Measurements from ENCODE around the gene MAP3K14. TPM values are rescaled to one million over a fixed set of nuclear protein-coding genes. Genes with fewer than 3 reads are reported as not detected.

The MAP3K14 gene
- 32.2 to 70.8 TPM (median 53.5 TPM) in 5 replicates for total RNA-seq (2022; extraction: Qiagen RNA extraction; ENCODE audit: low read depth)

DNA sequence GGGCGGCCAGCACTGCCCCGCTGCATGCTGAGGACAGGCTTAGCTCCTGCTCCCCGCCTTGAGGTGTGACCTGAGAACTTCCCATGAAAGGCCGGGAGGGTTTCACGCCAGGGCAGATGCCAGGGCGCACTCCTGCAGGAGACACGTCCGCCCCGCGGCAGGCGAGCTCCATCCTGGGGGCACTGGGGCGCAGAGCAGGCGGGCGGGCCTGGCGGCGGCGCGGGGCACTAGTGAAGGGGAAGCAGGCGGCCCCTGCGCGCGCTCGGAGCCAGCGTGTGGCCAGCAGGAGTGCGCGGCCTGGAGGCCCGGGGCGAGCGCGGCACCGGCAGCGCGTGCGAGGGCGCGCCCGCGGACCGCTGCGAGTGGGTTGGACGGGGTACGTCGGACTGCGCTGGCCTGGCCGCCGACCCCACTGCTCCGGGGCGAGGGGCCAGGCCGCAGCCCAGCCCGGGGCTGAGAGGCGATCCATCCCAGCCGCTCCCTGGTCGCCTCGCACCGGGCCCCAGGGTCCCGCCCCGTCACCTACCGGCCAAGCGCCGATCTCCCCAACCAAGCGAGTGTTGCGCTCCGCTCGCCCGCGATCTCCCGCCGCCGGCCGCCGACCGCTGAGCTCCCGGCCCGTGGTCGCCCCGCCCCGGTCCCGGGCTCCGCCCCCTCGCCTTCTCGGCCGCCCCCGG, at the start of gene MAP3K14:
Gene MAP3K14, minus strand, starts transcription at position 587 of the 677 bp plus-strand sequence. CDS start 26,275 bp downstream, outside the sequence.

DNA sequence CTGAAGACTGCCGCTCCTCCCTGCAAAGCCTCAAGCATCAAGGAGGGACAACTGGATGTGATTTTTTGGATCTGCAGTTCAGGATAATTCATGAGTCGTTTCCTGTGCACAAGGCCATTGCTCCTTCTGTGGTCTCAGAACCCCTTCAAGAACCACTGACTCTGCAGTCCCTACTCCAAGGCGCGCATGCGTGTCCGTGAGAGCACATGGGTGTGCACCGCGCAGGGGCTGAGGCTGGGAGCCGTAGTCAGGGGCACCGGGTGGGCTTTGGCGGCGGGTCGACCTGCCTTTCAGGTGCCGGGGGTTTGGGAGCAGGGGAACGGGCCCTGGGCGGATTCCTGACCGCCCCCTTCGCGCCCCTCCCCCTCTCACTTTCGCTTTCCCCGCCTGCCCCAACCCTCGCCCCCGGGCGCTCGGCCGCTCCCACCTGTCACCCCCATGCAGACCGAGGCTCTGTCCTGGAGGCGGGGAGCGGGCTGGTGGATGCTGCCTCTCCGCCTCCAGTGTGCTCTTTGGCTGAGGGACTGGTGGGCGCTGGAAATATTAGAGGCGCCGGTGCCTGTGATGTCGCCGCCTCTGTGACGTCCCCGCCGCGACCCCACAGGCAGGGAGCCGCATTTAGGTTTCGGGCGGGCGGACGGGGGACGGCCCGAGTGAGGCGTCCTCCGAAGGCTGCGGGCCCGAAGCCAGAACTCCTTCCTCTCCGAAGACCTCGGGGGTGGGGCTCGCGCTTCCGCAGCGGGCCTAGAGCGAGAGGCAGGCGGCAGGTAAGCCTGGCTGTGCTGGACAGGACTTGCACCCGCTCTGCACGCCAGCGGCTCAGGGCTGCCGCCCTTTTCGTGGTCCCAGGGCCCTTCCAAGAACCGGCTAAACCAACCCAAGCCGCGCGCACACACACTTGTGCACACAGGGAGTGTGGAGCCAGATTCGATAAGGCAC, 55.0 kb downstream of the MAP3K14 start, which contains the start of gene SPATA32:
Gene SPATA32, minus strand, starts transcription at position 518 of the 939 bp plus-strand sequence. Its CDS starts 78 bp downstream, at position 440.

DNA sequence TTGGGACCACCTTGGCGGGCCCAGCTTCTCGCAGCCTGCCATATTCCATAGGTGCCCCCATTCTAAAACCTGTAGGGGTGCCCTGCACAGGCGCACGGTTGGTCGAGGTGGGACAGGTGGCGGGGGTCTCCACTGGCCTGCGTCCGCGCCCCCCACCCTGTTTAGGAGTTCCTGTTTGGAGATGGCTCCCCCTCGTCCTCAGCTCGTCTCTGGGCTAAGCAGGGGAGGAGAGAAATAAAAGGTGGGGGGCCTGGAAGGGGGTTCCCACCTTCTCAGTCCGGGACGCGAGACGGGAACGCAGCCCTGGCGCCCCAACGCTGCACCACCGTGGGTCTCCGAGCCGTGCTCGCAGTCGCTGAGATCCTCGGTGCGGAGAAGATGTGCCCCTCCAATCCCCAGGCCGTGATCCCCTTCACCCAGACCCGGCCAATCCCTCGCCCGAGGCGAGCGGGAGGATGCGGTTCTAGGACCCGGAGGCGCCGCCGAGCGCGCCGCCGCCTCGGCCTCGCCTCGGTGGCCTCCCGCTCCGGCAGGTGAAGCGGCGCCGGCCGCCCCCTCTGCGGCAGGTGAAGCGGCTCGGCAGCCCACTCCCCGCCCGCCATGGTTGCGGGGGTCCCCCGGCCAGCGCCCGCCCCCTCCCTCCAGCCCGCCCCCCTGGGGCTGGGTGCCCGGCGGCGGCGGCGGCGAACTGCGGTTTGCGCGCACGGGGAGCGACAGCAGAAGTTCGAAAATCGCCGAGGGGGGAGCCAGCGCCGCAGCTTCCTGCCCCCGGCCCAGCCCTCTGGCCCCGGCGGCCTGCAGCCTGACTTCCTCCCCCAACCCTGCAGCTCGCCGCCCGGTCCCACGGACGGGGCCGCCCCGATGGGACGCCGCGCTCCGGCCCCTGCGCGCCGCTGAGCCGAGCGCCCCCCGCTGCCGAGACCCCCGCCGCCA, 95.5 kb downstream of the MAP3K14 start, which contains the start of gene FMNL1:
Gene FMNL1, plus strand, starts transcription at position 805 of the 933 bp plus-strand sequence. CDS start 240 bp downstream, outside the sequence.

Other genes with a start within 250 kb of the MAP3K14 start
- 111 to 204 TPM (median 188 TPM) in 5 replicates for gene PLCD3, start 184.5 kb downstream of the MAP3K14 start, total RNA-seq (2022; extraction: Qiagen RNA extraction; ENCODE audit: low read depth)
- 6.2 to 9.8 TPM (median 7.9 TPM) in 5 replicates for gene ACBD4, start 181.3 kb downstream of the MAP3K14 start, total RNA-seq (2022; extraction: Qiagen RNA extraction; ENCODE audit: low read depth)
- gene HEXIM1, start 168.5 kb downstream of the MAP3K14 start, total RNA-seq (2022; extraction: Qiagen RNA extraction; ENCODE audit: low read depth): 43.1 to 57.4 TPM (median 48.3 TPM) in 5 replicates
- gene HEXIM2, start 155.1 kb downstream of the MAP3K14 start, total RNA-seq (2022; extraction: Qiagen RNA extraction; ENCODE audit: low read depth): 12.2 to 18.8 TPM (median 16.3 TPM) in 5 replicates
- 20.1 to 41.6 TPM (median 37.7 TPM) in 5 replicates for gene FMNL1, start 95.1 kb downstream of the MAP3K14 start, total RNA-seq (2022; extraction: Qiagen RNA extraction; ENCODE audit: low read depth)
- 0.11 to 0.41 TPM (median 0.19 TPM) in 5 replicates for gene SPATA32, start 54.9 kb downstream of the MAP3K14 start, total RNA-seq (2022; extraction: Qiagen RNA extraction; ENCODE audit: low read depth)
- gene ARHGAP27, start 115.8 kb upstream of the MAP3K14 start, total RNA-seq (2022; extraction: Qiagen RNA extraction; ENCODE audit: low read depth): 9.2 to 17.6 TPM (median 16.9 TPM) in 5 replicates
- gene PLEKHM1, start 173.7 kb upstream of the MAP3K14 start, total RNA-seq (2022; extraction: Qiagen RNA extraction; ENCODE audit: low read depth): 15.3 to 24.0 TPM (median 23.0 TPM) in 5 replicates